ENCODE data around the gene CRIP2.

- no peak for TF ChIP-seq HDAC2 (IDR thresholded peaks at IDR 0.05; ENCODE audit: borderline replicate concordance in 1 of 2, low read depth in 2 of 2, low read length in 2 of 2)
- TF ChIP-seq POLR2A (IDR thresholded peaks at IDR 0.05; ENCODE audit: control extremely low read depth in 1 of 2, low read depth in 2 of 2, low read length in 2 of 2) = no peak
- TF ChIP-seq CTCF (IDR thresholded peaks at IDR 0.05; ENCODE audit: control extremely low read depth in 1 of 3, insufficient read depth in 1 of 3, low read depth in 1 of 3, low read length in 3 of 3) = no peak
- TF ChIP-seq TAF1 (IDR thresholded peaks at IDR 0.05; ENCODE audit: low read depth, low read length) = no peak
- no peak for TF ChIP-seq E2F6 (IDR thresholded peaks at IDR 0.05)
- TF ChIP-seq SUZ12 (IDR thresholded peaks at IDR 0.05; ENCODE audit: low read length) = no peak
- no peak for TF ChIP-seq EGR1 (IDR thresholded peaks at IDR 0.05; ENCODE audit: borderline replicate concordance, low read depth, low read length)
- no peak for TF ChIP-seq SAP30 (IDR thresholded peaks at IDR 0.05; ENCODE audit: insufficient read depth, insufficient replicate concordance, low read length)
- TF ChIP-seq SP1 (IDR thresholded peaks at IDR 0.05; ENCODE audit: low read depth, low read length) = no peak
- no peak for TF ChIP-seq USF2 (IDR thresholded peaks at IDR 0.05; ENCODE audit: low read length)
- TF ChIP-seq SIN3A (conservative IDR thresholded peaks at IDR 0.05 in 1 of 2, IDR thresholded peaks at IDR 0.05 in 1 of 2; ENCODE audit: low read depth in 1 of 2, low read length in 2 of 2) = no peak
- no peak for TF ChIP-seq MAFK (IDR thresholded peaks at IDR 0.05; ENCODE audit: low read depth, low read length)
These were observed 42.5 kb downstream of the CRIP2 start for GRCh38 chr14:105517096-105517495.
